HepG2 (cell line): ENCODE results near the gene ZBED5. TPM values are rescaled to one million over a fixed set of nuclear protein-coding genes. Genes with fewer than 3 reads are reported as not detected.

Source experiments
- ATAD3A ChIP-seq: sonication (generic); formaldehyde crosslinking; IDR thresholded peaks from 2 replicates; pipeline ENCODE4 v1.4.0; 2020; ENCODE audit warnings: missing genetic modification reagents
- BORCS8-MEF2B ChIP-seq: sonication (generic); formaldehyde crosslinking; IDR thresholded peaks from 2 replicates; pipeline ENCODE4 v1.8.0; 2022; ENCODE audit warnings: mild to moderate bottlenecking, missing genetic modification reagents
- CHD2 ChIP-seq: IDR thresholded peaks from 2 replicates; pipeline ENCODE4 v1.6.1; 2011; ENCODE audit warnings: low read depth, low read length, improper control_type of control experiment
- ERF ChIP-seq: IDR thresholded peaks from 2 replicates; pipeline ENCODE4 v1.6.1; 2018; ENCODE audit warnings: missing biosample characterization, missing genetic modification reagents
- GPBP1L1 ChIP-seq: sonication (generic); formaldehyde crosslinking; IDR thresholded peaks from 2 replicates; pipeline ENCODE4 v1.5.0; 2020; ENCODE audit warnings: mild to moderate bottlenecking, missing genetic modification reagents
- HDAC1 ChIP-seq: sonication (generic); formaldehyde crosslinking; IDR thresholded peaks from 2 replicates; pipeline ENCODE4 v1.5.1; 2020; ENCODE audit warnings: mild to moderate bottlenecking, missing genetic modification reagents
- HNRNPUL1 ChIP-seq: fragments of 200-400 bp; formaldehyde crosslinking; IDR thresholded peaks from 2 replicates; pipeline ENCODE4 v1.6.1; 2017; ENCODE audit warnings: low read depth, mild to moderate bottlenecking, low read length, moderate library complexity
- HOXA7 ChIP-seq: sonication (generic); formaldehyde crosslinking; IDR thresholded peaks from 2 replicates; pipeline ENCODE4 v1.8.1; 2022; ENCODE audit warnings: mild to moderate bottlenecking, missing genetic modification reagents, moderate library complexity
- KAT7 ChIP-seq: IDR thresholded peaks from 2 replicates; pipeline ENCODE4 v1.6.1; 2018; ENCODE audit warnings: borderline replicate concordance, missing compliant biosample characterization
- KDM5A ChIP-seq: fragments of 200-600 bp; sonication (generic); IDR thresholded peaks from 2 replicates; pipeline ENCODE4 v1.7.0; 2018; ENCODE audit warnings: antibody characterized with exemption, mild to moderate bottlenecking, low read length, borderline replicate concordance
- MED8 ChIP-seq: sonication (generic); formaldehyde crosslinking; IDR thresholded peaks from 2 replicates; pipeline ENCODE4 v1.8.1; 2023; ENCODE audit warnings: mild to moderate bottlenecking, missing genetic modification reagents; ENCODE audit not compliant: insufficient replicate concordance
- NFIC ChIP-seq: IDR thresholded peaks from 2 replicates; pipeline ENCODE4 v1.6.1; 2012; ENCODE audit warnings: mild to moderate bottlenecking, low read length, inconsistent platforms
- SALL2 ChIP-seq: sonication (generic); formaldehyde crosslinking; IDR thresholded peaks from 2 replicates; pipeline ENCODE4 v1.8.1; 2023; ENCODE audit warnings: mild to moderate bottlenecking, missing genetic modification reagents, inconsistent platforms
- SMAD1 ChIP-seq: sonication (generic); formaldehyde crosslinking; IDR thresholded peaks from 2 replicates; pipeline ENCODE4 v1.4.0; 2020; ENCODE audit warnings: missing genetic modification reagents, low read depth, mild to moderate bottlenecking, borderline replicate concordance
- SOX5 ChIP-seq: IDR thresholded peaks from 2 replicates; pipeline ENCODE4 v1.6.1; 2016; ENCODE audit warnings: borderline replicate concordance
- ZBTB40 ChIP-seq, 2 experiments: fragments of 450-650 bp in 1 of 2; sonication (generic) in 1 of 2; formaldehyde crosslinking in 1 of 2; IDR thresholded peaks; 2 replicates each; pipeline versions ENCODE4 v1.6.1 to v1.8.0; 2016 to 2022; ENCODE audit warnings: antibody characterized with exemption in 1 of 2, mild to moderate bottlenecking in 1 of 2, missing genetic modification reagents in 1 of 2
- ZFP36 ChIP-seq: fragments of 150-350 bp; IDR thresholded peaks from 2 replicates; pipeline ENCODE4 v1.6.1; 2018; ENCODE audit warnings: borderline replicate concordance, low read length, low read depth; ENCODE audit not compliant: partially characterized antibody
- ZNF879 ChIP-seq: sonication (generic); formaldehyde crosslinking; IDR thresholded peaks from 2 replicates; pipeline ENCODE4 v1.8.1; 2023; ENCODE audit warnings: missing genetic modification reagents
- polyA plus RNA-seq, 8 experiments: library from polyadenylated mRNA; depleted of rRNA in 3 of 8; stranded (reverse) in 7 of 8; unstranded in 1 of 8; fragments of >200 nt; fragmentation: Illumina TruSeq in 4 of 8; extraction: Trizol in 4 of 8; gene quantifications; 2 replicates each; pipeline versions ENCODE4 v1.2.1 to v1.2.3, GENCODE V29; 2011 to 2016; ENCODE audit warnings: low read depth in 4 of 8, missing spikeins in 1 of 8, mixed read lengths in 1 of 8; ENCODE audit not compliant: insufficient read depth in 1 of 8
- total RNA-seq, 5 experiments: library from RNA; depleted of rRNA; stranded (reverse); fragments of >200 nt; fragmentation: Illumina TruSeq; extraction: Trizol; gene quantifications; 2 replicates each; pipeline ENCODE4 v1.2.3, GENCODE V29; 2016; ENCODE audit warnings: low read depth in 1 of 5
- TF ChIP-seq, protein P1 (sequence below): sonication (generic); formaldehyde crosslinking; IDR thresholded peaks from 2 replicates; pipeline ENCODE4 v1.4.0; 2020; ENCODE audit warnings: mild to moderate bottlenecking, missing genetic modification reagents
- TF ChIP-seq, protein P2 (sequence below): sonication (generic); formaldehyde crosslinking; IDR thresholded peaks from 2 replicates; pipeline ENCODE4 v1.9.0; 2021; ENCODE audit warnings: missing genetic modification reagents, mild to moderate bottlenecking, borderline replicate concordance

Gene ZBED5
- total and polyA plus RNA-seq, 2 of the 13 experiments (the other 11 are each of a cell fraction or from before 2014, with no cell fraction given): 18.2 to 38.6 TPM

GRCh38 chr11:10857459-10857708 lies 469 bp downstream of the ZBED5 start (continued):
- TF ChIP-seq ERF: peak; percentile 17; the same call in 1 of the 2 replicates
- TF ChIP-seq HNRNPUL1: no peak
- 0 out of 2 replicates have a peak, but pooled peaks have one; percentile 45 for TF ChIP-seq KAT7 (CRISPR knock-in tag)
- TF ChIP-seq GPBP1L1 (CRISPR knock-in tag): no peak
- TF ChIP-seq BORCS8-MEF2B (CRISPR knock-in tag): peak; percentile 11; the same call in 1 of the 2 replicates
- no peak for TF ChIP-seq MED8
- peak; percentile 72 for TF ChIP-seq KDM5A
- TF ChIP-seq SALL2: peak; percentile 20; the same call in 1 of the 2 replicates
- TF ChIP-seq ZFP36: no peak
- no peak for TF ChIP-seq CHD2
- no peak for TF ChIP-seq ZBTB40 (IDR thresholded peaks at IDR 0.05)
- TF ChIP-seq ZBTB40 (CRISPR knock-in tag; IDR thresholded peaks at IDR 0.05): no peak
- TF ChIP-seq ZNF879 (CRISPR knock-in tag): no peak
- TF ChIP-seq, protein P1, sequence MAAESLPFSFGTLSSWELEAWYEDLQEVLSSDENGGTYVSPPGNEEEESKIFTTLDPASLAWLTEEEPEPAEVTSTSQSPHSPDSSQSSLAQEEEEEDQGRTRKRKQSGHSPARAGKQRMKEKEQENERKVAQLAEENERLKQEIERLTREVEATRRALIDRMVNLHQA (CRISPR knock-in tag): no peak
- no peak for TF ChIP-seq SMAD1 (CRISPR knock-in tag)
- TF ChIP-seq, protein P2, sequence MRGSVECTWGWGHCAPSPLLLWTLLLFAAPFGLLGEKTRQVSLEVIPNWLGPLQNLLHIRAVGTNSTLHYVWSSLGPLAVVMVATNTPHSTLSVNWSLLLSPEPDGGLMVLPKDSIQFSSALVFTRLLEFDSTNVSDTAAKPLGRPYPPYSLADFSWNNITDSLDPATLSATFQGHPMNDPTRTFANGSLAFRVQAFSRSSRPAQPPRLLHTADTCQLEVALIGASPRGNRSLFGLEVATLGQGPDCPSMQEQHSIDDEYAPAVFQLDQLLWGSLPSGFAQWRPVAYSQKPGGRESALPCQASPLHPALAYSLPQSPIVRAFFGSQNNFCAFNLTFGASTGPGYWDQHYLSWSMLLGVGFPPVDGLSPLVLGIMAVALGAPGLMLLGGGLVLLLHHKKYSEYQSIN: no peak
- no peak for TF ChIP-seq HDAC1 (CRISPR knock-in tag)
- 0 out of 2 replicates have a peak, but pooled peaks have one; percentile 3 for TF ChIP-seq NFIC
- TF ChIP-seq SOX5: no peak; the same call in 1 of the 2 replicates
- TF ChIP-seq HOXA7 (CRISPR knock-in tag): no peak
- no peak for TF ChIP-seq ATAD3A (CRISPR knock-in tag)
